K562 (cell line): ENCODE results near the gene ADRB1. TPM values are rescaled to one million over a fixed set of nuclear protein-coding genes. Genes with fewer than 3 reads are reported as not detected.

Experiments used
- ATAC-seq: fragments of 200-7000 bp; cut with Tn5 transposase; 3 replicates; pipeline ENCODE4 v1.9.1; 2020; ENCODE audit warnings: moderate library complexity
- BruUV-seq: library from RNA; stranded (reverse); fragments of 400-500 nt; replicated peaks from 2 replicates; lab custom pipeline; 2021; lab: Mats Ljungman, UMichigan
- CTCF ChIA-PET: fragments of 300-600 bp; formaldehyde crosslinking; extraction: SDS; loops from one replicate; lab custom pipeline; 2021; ENCODE audit warnings: low intra/inter-chr PET ratio; lab: Yijun Ruan, JAX
- POLR2A ChIA-PET: fragments of 300-600, 350-650 bp; sonication (Branson Sonifier 250); formaldehyde crosslinking; extraction: SDS; loops from one replicate; lab custom pipeline; 2021; ENCODE audit warnings: antibody characterized with exemption, inconsistent platforms; lab: Yijun Ruan, JAX
- DNase-seq, 4 experiments: peaks; one replicate each; pipeline versions ENCODE4 v3.0.0 to v3.0.0-alpha.2; 2011 to 2018; ENCODE audit warnings: low spot score in 3 of 4, mixed read lengths in 3 of 4; ENCODE audit errors: extremely low read depth in 1 of 4
- FAIRE-seq: peaks from 2 replicates; lab custom pipeline; 2011; peaks lifted over from hg19 to GRCh38; lab: Jason Lieb, UNC
- H2AFZ ChIP-seq: 2 replicates; pipeline ENCODE4 v1.6.0; 2011; ENCODE audit warnings: low read depth, low read length, control low read depth, inconsistent platforms
- H3K27ac ChIP-seq: fragments of 200-600 bp; 3 replicates; pipeline ENCODE4 v1.8.0; 2011; ENCODE audit warnings: low read depth, mild to moderate bottlenecking, control low read depth, inconsistent platforms, low read length, moderate library complexity, mixed read lengths; ENCODE audit errors: extremely low read depth
- H3K27me3 ChIP-seq, 2 experiments: fragments of 300-600 bp in 1 of 2; 2 replicates in 1 of 2; 3 replicates in 1 of 2; pipeline versions ENCODE4 v1.6.0 to v1.8.0; 2011; ENCODE audit warnings: inconsistent platforms in 2 of 2, low read length in 2 of 2, mild to moderate bottlenecking in 1 of 2, mixed read lengths in 1 of 2, moderate library complexity in 1 of 2; ENCODE audit not compliant: control insufficient read depth in 2 of 2, insufficient read depth in 2 of 2
- H3K36me3 ChIP-seq: fragments of 300-600 bp; 3 replicates; pipeline ENCODE4 v1.8.0; 2011; ENCODE audit warnings: mild to moderate bottlenecking, low read length, inconsistent platforms; ENCODE audit not compliant: control insufficient read depth, insufficient read depth
- H3K4me1 ChIP-seq, 2 experiments: fragments of 200-600 bp in 1 of 2; replicated peaks in 1 of 2; 2 replicates in 1 of 2; 3 replicates in 1 of 2; pipeline versions ENCODE4 v1.5.1 to v1.8.0; 2011; ENCODE audit warnings: inconsistent platforms in 2 of 2, low read length in 2 of 2, mild to moderate bottlenecking in 1 of 2, mixed read lengths in 1 of 2, moderate library complexity in 1 of 2; ENCODE audit not compliant: control insufficient read depth in 2 of 2, insufficient read depth in 2 of 2
- H3K4me2 ChIP-seq: 2 replicates; pipeline ENCODE4 v1.6.1; 2011; ENCODE audit warnings: low read length, control low read depth, inconsistent platforms, mixed read lengths; ENCODE audit not compliant: insufficient read depth
- H3K4me3 ChIP-seq: fragments of 200-600 bp; sonication (generic), shearing (Covaris generic); 2 replicates; pipeline ENCODE4 v1.5.1; 2016; ENCODE audit warnings: control low read depth, inconsistent platforms
- H3K79me2 ChIP-seq: fragments of 200-600 bp; 3 replicates; pipeline ENCODE4 v1.8.0; 2011; ENCODE audit warnings: low read length, inconsistent platforms; ENCODE audit not compliant: control insufficient read depth, insufficient read depth
- H3K9ac ChIP-seq, 2 experiments: 2 replicates each; pipeline versions ENCODE4 v1.6.0 to v1.6.1; 2011; ENCODE audit warnings: low read depth in 2 of 2, low read length in 2 of 2, control low read depth in 1 of 2, inconsistent platforms in 1 of 2, mild to moderate bottlenecking in 1 of 2, mixed read lengths in 1 of 2; ENCODE audit not compliant: insufficient read depth in 1 of 2
- H3K9me1 ChIP-seq: one replicate; pipeline ENCODE4 v1.6.0; 2011; ENCODE audit warnings: inconsistent platforms, mild to moderate bottlenecking, low read length, moderate library complexity; ENCODE audit not compliant: control insufficient read depth, insufficient read depth
- H3K9me3 ChIP-seq: replicated peaks from 2 replicates; pipeline ENCODE4 v1.5.1; 2011; ENCODE audit warnings: low read depth, low read length, inconsistent platforms; ENCODE audit not compliant: control insufficient read depth, insufficient read depth
- H4K20me1 ChIP-seq: replicated peaks from 2 replicates; pipeline ENCODE4 v1.6.1; 2011; ENCODE audit warnings: low read length, inconsistent platforms, mixed read lengths; ENCODE audit not compliant: control insufficient read depth, insufficient read depth
- BHLHE40 ChIP-seq: IDR thresholded peaks from 2 replicates; pipeline ENCODE4 v1.6.1; 2011; ENCODE audit warnings: low read length, improper control_type of control experiment
- FOXA1 ChIP-seq: fragments of 450-650 bp; IDR thresholded peaks from 2 replicates; pipeline ENCODE4 v1.6.1; 2016; ENCODE audit warnings: mild to moderate bottlenecking, borderline replicate concordance
- HDAC1 ChIP-seq, 2 experiments: fragments of 450-650 bp; IDR thresholded peaks; 2 replicates each; pipeline ENCODE4 v1.6.1; 2016 to 2017; ENCODE audit warnings: inconsistent platforms in 1 of 2, mild to moderate bottlenecking in 1 of 2, moderate library complexity in 1 of 2
- HMG20A ChIP-seq: fragments of 450-650 bp; formaldehyde crosslinking; conservative IDR thresholded peaks from 2 replicates; pipeline ENCODE4 v1.4.0; 2020; ENCODE audit warnings: mild to moderate bottlenecking, mixed read lengths
- HNRNPK ChIP-seq: fragments of 200-400 bp; formaldehyde crosslinking; IDR thresholded peaks from one replicate; pipeline ENCODE4 v1.6.1; 2018; ENCODE audit warnings: mild to moderate bottlenecking, low read depth, low read length; ENCODE audit not compliant: poor library complexity, severe bottlenecking
- RBBP5 ChIP-seq: fragments of 200-600 bp; sonication (generic); IDR thresholded peaks from 2 replicates; pipeline ENCODE4 v1.6.1; 2012; ENCODE audit warnings: borderline replicate concordance, mild to moderate bottlenecking, low read length, control low read depth, inconsistent platforms; ENCODE audit not compliant: insufficient read depth, poor library complexity, severe bottlenecking
- RCOR1 ChIP-seq, 2 experiments: IDR thresholded peaks; 2 replicates each; pipeline ENCODE4 v1.6.1; 2012; ENCODE audit warnings: low read depth in 2 of 2, low read length in 2 of 2, borderline replicate concordance in 1 of 2, improper control_type of control experiment in 1 of 2
- TRIM28 ChIP-seq: fragments of 450-650 bp; IDR thresholded peaks from 2 replicates; pipeline ENCODE4 v1.6.1; 2017
- ZBTB43 ChIP-seq: sonication (generic); formaldehyde crosslinking; IDR thresholded peaks from 2 replicates; pipeline ENCODE4 v1.8.0; 2023; ENCODE audit warnings: mild to moderate bottlenecking, missing genetic modification reagents
- ZNF124 ChIP-seq: sonication (generic); formaldehyde crosslinking; IDR thresholded peaks from 2 replicates; pipeline ENCODE4 v1.8.1; 2022; ENCODE audit warnings: missing genetic modification reagents
- WGBS: fragments of 100-300 bp; shearing (Covaris generic); methylation state at CpG from one replicate; pipeline ENCODE4 v1.1.6; 2016; ENCODE audit warnings: low coverage, mixed read lengths; ENCODE audit not compliant: insufficient coverage; ENCODE audit errors: missing lambda C conversion rate; 5-methylcytosine and 5-hydroxymethylcytosine counted together
- in situ Hi-C: fragments of 300-500 bp; cut with MboI; formaldehyde crosslinking; loops from 4 replicates; pipeline ENCODE4 v1.15.0; 2018; ENCODE audit warnings: inconsistent platforms, mixed read lengths
- intact Hi-C: fragments of 100-400 bp; cut with micrococcal nuclease; formaldehyde crosslinking; loops from 2 replicates; pipeline ENCODE4 v1.14.2; 2022
- polyA plus RNA-seq, 8 experiments: library from polyadenylated mRNA; depleted of rRNA in 4 of 8; stranded (reverse) in 5 of 8; unstranded in 3 of 8; fragments of >200 nt; fragmentation: Nextera tagmentation in 2 of 8; fragmentation: Illumina TruSeq in 1 of 8; extraction: Ambion mirVana in 2 of 8; extraction: Trizol in 1 of 8; gene quantifications; 2 replicates each; pipeline versions ENCODE4 v1.2.1 to v1.2.3, GENCODE V29; 2011 to 2014; ENCODE audit warnings: inconsistent platforms in 1 of 8, missing spikeins in 1 of 8
- total RNA-seq, 7 experiments: library from RNA; depleted of rRNA in 6 of 7; stranded (reverse); fragments of >200 nt in 6 of 7; fragmentation: Illumina TruSeq in 2 of 7; extraction: Trizol in 2 of 7; gene quantifications; 2 replicates each; pipeline versions ENCODE4 v1.2.1 to v1.2.3, GENCODE V29; 2011 to 2021; ENCODE audit warnings: low replicate concordance in 1 of 7

Gene ADRB1
- total and polyA plus RNA-seq, 9 of the 15 experiments (the other 6 are each of a cell fraction or from before 2014, with no cell fraction given) = 0.07 to 0.11 (median 0.09) TPM; not detected in 6

- in situ Hi-C loops = no loop called here
Observed at GRCh38 chr10:114046087-114046458, 2.4 kb downstream of the ADRB1 start.

More at GRCh38 chr10:114046087-114046458, 2.4 kb downstream of the ADRB1 start:
- WGBS = 8% methylated on average over 7 of the region's 7 CpGs
- FAIRE-seq = no peak
- peaks cover 6 to 8% of the 10 kb centered on the region in 2 experiments; a peak in 3 of 5 replicates for H3K27me3 ChIP-seq
- no peak for DNase-seq
- CTCF ChIA-PET = no interaction called here
- H4K20me1 ChIP-seq = no peaks in the 10 kb centered on the region
- H3K4me2 ChIP-seq = no peak overlapping the region
- no peak overlapping the region for H2AFZ ChIP-seq
- H3K9me1 ChIP-seq = no peaks in the 10 kb centered on the region
- intact Hi-C loops = no loop called here
- no TSS peak for BruUV-seq
- H3K4me3 ChIP-seq = no peak overlapping the region
- H3K9me3 ChIP-seq = no peaks in the 10 kb centered on the region
- no peaks in the 10 kb centered on the region for H3K79me2 ChIP-seq
- no peak for TF ChIP-seq HMG20A (CRISPR knock-in tag)
- no peak for TF ChIP-seq ZBTB43
- TF ChIP-seq FOXA1 = no peak
- TF ChIP-seq RCOR1 (IDR thresholded peaks at IDR 0.05; ENCODE audit: borderline replicate concordance in 1 of 2, low read depth in 2 of 2, low read length in 2 of 2) = no peak
- no peak for TF ChIP-seq ZNF124 (CRISPR knock-in tag)
- TF ChIP-seq HDAC1 (IDR thresholded peaks at IDR 0.05) = no peak
- TF ChIP-seq TRIM28 = no peak
- TF ChIP-seq BHLHE40 = no peak
- no peak for TF ChIP-seq HNRNPK
- TF ChIP-seq RBBP5 = no peak
- TF ChIP-seq, all 486 proteins: peak for 0
- no peak for ATAC-seq
- no peak overlapping the region for H3K9ac ChIP-seq
- POLR2A ChIA-PET = no interaction called here
- no peak overlapping the region for H3K27ac ChIP-seq
- H3K36me3 ChIP-seq = no peaks in the 10 kb centered on the region
- peaks cover 0 to 4% of the 10 kb centered on the region in 2 experiments; a peak in 1 of 5 replicates for H3K4me1 ChIP-seq
